Embryonic facial prominence (tissue), 1 donor: Measurements from ENCODE around the gene TRMO.

Experiments
- DNase-seq: peaks from one replicate; pipeline ENCODE4 v3.0.0-alpha.2; 2016; ENCODE audit errors: extremely low spot score

TRMO gene

GRCh38 chr9:97938081-97938644 is 15.9 kb upstream of the TRMO start, which contains the start of gene HEMGN:
Gene HEMGN, minus strand, starts transcription at chr9:97938172. Its CDS starts 36 bp downstream, at chr9:97938136.
- no peak for DNase-seq

GRCh38 chr9:97936998-97937397 is 14.7 kb upstream of the TRMO start:
- no peak for DNase-seq

GRCh38 chr9:97935276-97935675 is 13.0 kb upstream of the TRMO start:
- no peak for DNase-seq

- DNase-seq: no peak
These were observed 12.2 kb upstream of the TRMO start for GRCh38 chr9:97934321-97935115.

GRCh38 chr9:97933297-97933998 is 11.1 kb upstream of the TRMO start:
- DNase-seq: no peak

- no peak for DNase-seq
These were observed 8.7 kb upstream of the TRMO start for GRCh38 chr9:97930972-97931371.

GRCh38 chr9:97928986-97929604 is 6.8 kb upstream of the TRMO start:
- DNase-seq: no peak

- DNase-seq: no peak
These were observed 3.4 kb upstream of the TRMO start for GRCh38 chr9:97925497-97926334.

GRCh38 chr9:97924386-97924785 is 2.1 kb upstream of the TRMO start:
- DNase-seq: no peak

GRCh38 chr9:97923529-97924108 is 1.3 kb upstream of the TRMO start:
- peak; percentile 80 for DNase-seq

- no peak for DNase-seq
These were observed 3.0 kb downstream of the TRMO start for GRCh38 chr9:97919217-97919813.

GRCh38 chr9:97918611-97919010 is 3.7 kb downstream of the TRMO start:
- DNase-seq: no peak

GRCh38 chr9:97911970-97912369 is 10.3 kb downstream of the TRMO start:
- no peak for DNase-seq

GRCh38 chr9:97911528-97911927 is 10.8 kb downstream of the TRMO start:
- no peak for DNase-seq

GRCh38 chr9:97910357-97910756 is 11.9 kb downstream of the TRMO start:
- DNase-seq: no peak

- no peak for DNase-seq
These were observed 13.6 kb downstream of the TRMO start for GRCh38 chr9:97908705-97909104.

GRCh38 chr9:97907632-97908031 is 14.7 kb downstream of the TRMO start:
- no peak for DNase-seq

GRCh38 chr9:97907046-97907445 is 15.3 kb downstream of the TRMO start:
- no peak for DNase-seq

GRCh38 chr9:97906236-97906831 is 16.0 kb downstream of the TRMO start:
- DNase-seq: no peak

GRCh38 chr9:97905228-97905627 is 17.1 kb downstream of the TRMO start:
- no peak for DNase-seq
